RWPE1 (cell line): ENCODE measurements around the gene GUCY2C.
A peak's percentile ranks its signal among the peaks of the same experiment; 100 is the strongest.

Experiments used
- CTCF ChIA-PET: fragments of 350-600 bp; sonication (Branson Sonifier 250); formaldehyde crosslinking; extraction: SDS; loops from one replicate; lab custom pipeline; 2021; lab: Yijun Ruan, JAX
- POLR2A ChIA-PET: fragments of 400-600 bp; formaldehyde crosslinking; extraction: SDS; loops from one replicate; lab custom pipeline; 2020; ENCODE audit warnings: antibody characterized with exemption; ENCODE audit not compliant: low non-redundant PET; lab: Yijun Ruan, JAX
- DNase-seq: peaks from one replicate; pipeline ENCODE4 v3.0.0; 2012; ENCODE audit warnings: low spot score
- H3K27ac ChIP-seq: fragments of 450-650 bp; 2 replicates; pipeline ENCODE4 v1.5.1; 2017
- CTCF ChIP-seq: fragments of 450-650 bp; conservative IDR thresholded peaks from 2 replicates; pipeline ENCODE4 v1.5.1; 2017; ENCODE audit warnings: low read depth, mild to moderate bottlenecking

The GUCY2C gene

GRCh38 chr12:14723763-14724162 is 27.4 kb upstream of the GUCY2C start:
- CTCF ChIA-PET: interaction anchor here (0.6 kb wide), 1 partner anchor 100 kb away, joined by 5 read pairs; no protein-coding TSS in a partner anchor
- POLR2A ChIA-PET: no interaction called here
- no peak for DNase-seq
- TF ChIP-seq CTCF: no peak
- no peak overlapping the region for H3K27ac ChIP-seq

- CTCF ChIA-PET: no interaction called here
- no peak for TF ChIP-seq CTCF
- POLR2A ChIA-PET: no interaction called here
- DNase-seq: peak; percentile 12
- no peak overlapping the region for H3K27ac ChIP-seq
Measured at GRCh38 chr12:14716848-14717444, 20.5 kb upstream of the GUCY2C start.

- DNase-seq: no peak
- POLR2A ChIA-PET: no interaction called here
Measured at GRCh38 chr12:14714437-14714836, 18.0 kb upstream of the GUCY2C start.

GRCh38 chr12:14710632-14711320 is 14.4 kb upstream of the GUCY2C start:
- no peak overlapping the region for H3K27ac ChIP-seq
- TF ChIP-seq CTCF: no peak
- DNase-seq: no peak
- ChIA-PET CTCF (no interaction called here), POLR2A (no interaction called here)

More at GRCh38 chr12:14714437-14714836, 18.0 kb upstream of the GUCY2C start:
- CTCF ChIA-PET: no interaction called here
- no peak for TF ChIP-seq CTCF
- no peak overlapping the region for H3K27ac ChIP-seq

- CTCF ChIA-PET: no interaction called here
- DNase-seq: no peak
- H3K27ac ChIP-seq: no peak overlapping the region
- POLR2A ChIA-PET: no interaction called here
- TF ChIP-seq CTCF: no peak
Measured at GRCh38 chr12:14701809-14702568, 5.6 kb upstream of the GUCY2C start.

GRCh38 chr12:14700935-14701334 is 4.5 kb upstream of the GUCY2C start:
- DNase-seq: no peak
- no peak for TF ChIP-seq CTCF
- H3K27ac ChIP-seq: no peak overlapping the region
- ChIA-PET POLR2A (no interaction called here), CTCF (no interaction called here)
